ENCODE measurements around the gene BACH1. TPM values are rescaled to one million over a fixed set of nuclear protein-coding genes. Genes with fewer than 3 reads are reported as not detected.

BACH1 gene
- total RNA-seq, 1 experiment from 2014 or later: 17.8 TPM

- no peak for DNase-seq (ENCODE audit: low spot score)
These were observed 15.1 kb downstream of the BACH1 start for GRCh38 chr21:29313662-29314408.

- DNase-seq (ENCODE audit: low spot score): no peak
These were observed 16.5 kb downstream of the BACH1 start for GRCh38 chr21:29315131-29315749.

- no peak for DNase-seq (ENCODE audit: low spot score)
These were observed 17.5 kb downstream of the BACH1 start for GRCh38 chr21:29316029-29316742.

GRCh38 chr21:29316806-29317205 is 18.1 kb downstream of the BACH1 start:
- no peak for DNase-seq (ENCODE audit: low spot score)

- no peak for DNase-seq (ENCODE audit: low spot score)
These were observed 19.6 kb downstream of the BACH1 start for GRCh38 chr21:29318354-29318753.

GRCh38 chr21:29320031-29320430 is 21.3 kb downstream of the BACH1 start:
- DNase-seq (ENCODE audit: low spot score): no peak

GRCh38 chr21:29321217-29321616 is 22.5 kb downstream of the BACH1 start:
- DNase-seq (ENCODE audit: low spot score): no peak

- no peak for DNase-seq (ENCODE audit: low spot score)
These were observed 23.5 kb downstream of the BACH1 start for GRCh38 chr21:29321932-29322928.

GRCh38 chr21:29323189-29323588 is 24.5 kb downstream of the BACH1 start:
- no peak for DNase-seq (ENCODE audit: low spot score)

- no peak for DNase-seq (ENCODE audit: low spot score)
These were observed 28.3 kb downstream of the BACH1 start for GRCh38 chr21:29326914-29327554.

GRCh38 chr21:29329406-29329805 is 30.7 kb downstream of the BACH1 start:
- DNase-seq (ENCODE audit: low spot score): no peak

GRCh38 chr21:29330797-29331196 is 32.1 kb downstream of the BACH1 start:
- no peak for DNase-seq (ENCODE audit: low spot score)

GRCh38 chr21:29332461-29333362 is 34.0 kb downstream of the BACH1 start:
- DNase-seq (ENCODE audit: low spot score): no peak

- DNase-seq (ENCODE audit: low spot score): no peak
These were observed 34.7 kb downstream of the BACH1 start for GRCh38 chr21:29333406-29333805.

GRCh38 chr21:29334717-29335428 is 36.2 kb downstream of the BACH1 start:
- DNase-seq (ENCODE audit: low spot score): no peak

- no peak for DNase-seq (ENCODE audit: low spot score)
These were observed 37.0 kb downstream of the BACH1 start for GRCh38 chr21:29335720-29336119.

GRCh38 chr21:29338256-29338655 is 39.5 kb downstream of the BACH1 start:
- no peak for DNase-seq (ENCODE audit: low spot score)

GRCh38 chr21:29340228-29340627 is 41.5 kb downstream of the BACH1 start:
- no peak for DNase-seq (ENCODE audit: low spot score)

- no peak for DNase-seq (ENCODE audit: low spot score)
These were observed 43.7 kb downstream of the BACH1 start for GRCh38 chr21:29342363-29342957.

Measured in HT-29 (cell line).